H1 (cell line): ENCODE results near the gene SLC47A2. TPM values are rescaled to one million over a fixed set of nuclear protein-coding genes. Genes with fewer than 3 reads are reported as not detected.
A peak's percentile ranks its signal among the peaks of the same experiment; 100 is the strongest.

Experiments
- CTCF ChIA-PET: fragments of 300-600 bp; sonication (Branson Sonifier 250); formaldehyde crosslinking; loops from one replicate; lab custom pipeline; 2021; ENCODE audit not compliant: partially characterized antibody; lab: Charles Lee
- POLR2A ChIA-PET: fragments of 300-600 bp; sonication (Branson Sonifier 250); formaldehyde crosslinking; loops from one replicate; lab custom pipeline; 2021; ENCODE audit warnings: inconsistent platforms; ENCODE audit not compliant: partially characterized antibody; lab: Charles Lee
- DNase-seq, 2 experiments: peaks; one replicate each; pipeline versions ENCODE4 v3.0.0 to v3.0.0-alpha.2; 2010 to 2022; ENCODE audit warnings: low spot score in 2 of 2, low read depth in 1 of 2, mixed read lengths in 1 of 2
- FAIRE-seq: peaks from 2 replicates; lab custom pipeline; 2011; peaks lifted over from hg19 to GRCh38; lab: Jason Lieb, UNC
- H2AFZ ChIP-seq: 2 replicates; pipeline ENCODE4 v1.8.1; 2012; ENCODE audit warnings: low read length, inconsistent platforms
- H2AK5ac ChIP-seq: 2 replicates; pipeline ENCODE4 v1.6.1; 2013; ENCODE audit warnings: low read depth, low read length
- H2BK120ac ChIP-seq: replicated peaks from 2 replicates; pipeline ENCODE3; 2013; ENCODE audit warnings: low read depth, low read length, inconsistent platforms
- H2BK12ac ChIP-seq: 2 replicates; pipeline ENCODE4 v1.6.1; 2013; ENCODE audit warnings: low read depth, low read length
- H2BK15ac ChIP-seq: 2 replicates; pipeline ENCODE4 v1.6.1; 2013; ENCODE audit warnings: low read length
- H2BK20ac ChIP-seq: 2 replicates; pipeline ENCODE4 v1.6.1; 2013; ENCODE audit warnings: low read length
- H2BK5ac ChIP-seq: 2 replicates; pipeline ENCODE4 v1.6.1; 2013; ENCODE audit warnings: low read depth, low read length
- H3K14ac ChIP-seq: 2 replicates; pipeline ENCODE4 v1.6.1; 2013; ENCODE audit warnings: inconsistent platforms; ENCODE audit not compliant: insufficient read length
- H3K18ac ChIP-seq: 2 replicates; pipeline ENCODE4 v1.6.1; 2013; ENCODE audit warnings: low read length; ENCODE audit errors: extremely low read depth
- H3K23ac ChIP-seq: 2 replicates; pipeline ENCODE4 v1.6.1; 2013; ENCODE audit warnings: inconsistent platforms; ENCODE audit not compliant: insufficient read length
- H3K23me2 ChIP-seq: 2 replicates; pipeline ENCODE4 v1.6.1; 2013; ENCODE audit warnings: low read depth, low read length
- H3K27ac ChIP-seq: 2 replicates; pipeline ENCODE4 v1.6.1; 2011; ENCODE audit warnings: low read depth, low read length, inconsistent platforms
- H3K27me3 ChIP-seq, 4 experiments: replicated peaks in 1 of 4; 1 replicate in 1 of 4; 2 replicates in 3 of 4; pipeline versions ENCODE4 v1.6.1 to v1.8.1; 2011 to 2013; ENCODE audit warnings: low read length in 3 of 4, mild to moderate bottlenecking in 3 of 4, inconsistent platforms in 2 of 4, mixed read lengths in 2 of 4, moderate library complexity in 1 of 4; ENCODE audit not compliant: control insufficient read depth in 3 of 4, insufficient read depth in 3 of 4; ENCODE audit errors: extremely low read depth in 1 of 4
- H3K36me3 ChIP-seq, 4 experiments: 2 replicates each; pipeline versions ENCODE4 v1.6.1 to v1.8.1; 2011 to 2013; ENCODE audit warnings: mild to moderate bottlenecking in 4 of 4, low read length in 3 of 4, moderate library complexity in 2 of 4, control low read depth in 1 of 4, inconsistent platforms in 1 of 4; ENCODE audit not compliant: insufficient read depth in 4 of 4, control insufficient read depth in 2 of 4
- H3K4ac ChIP-seq: replicated peaks from 2 replicates; pipeline ENCODE3; 2013; ENCODE audit warnings: low read length, low read depth, mixed read lengths, inconsistent platforms; ENCODE audit not compliant: insufficient read length
- H3K4me1 ChIP-seq, 4 experiments: replicated peaks in 1 of 4; 1 replicate in 1 of 4; 2 replicates in 3 of 4; pipeline versions ENCODE4 v1.6.1 to v1.8.1; 2011 to 2013; ENCODE audit warnings: low read length in 3 of 4, inconsistent platforms in 2 of 4, mixed read lengths in 1 of 4; ENCODE audit not compliant: insufficient read depth in 4 of 4, control insufficient read depth in 3 of 4
- H3K4me2 ChIP-seq, 2 experiments: 2 replicates each; pipeline versions ENCODE4 v1.6.1 to v1.8.1; 2011 to 2013; ENCODE audit warnings: low read depth in 2 of 2, low read length in 2 of 2, control low read depth in 1 of 2, inconsistent platforms in 1 of 2, mild to moderate bottlenecking in 1 of 2; ENCODE audit not compliant: insufficient read depth in 1 of 2
- H3K4me3 ChIP-seq, 4 experiments: fragments of 200-600, 300-600 bp in 1 of 4; sonication (generic), shearing (Covaris generic), sonication (Bioruptor Twin) in 1 of 4; 2 replicates each; pipeline versions ENCODE4 v1.5.1 to v1.8.1; 2011 to 2016; ENCODE audit warnings: low read length in 4 of 4, low read depth in 3 of 4, control low read depth in 2 of 4, inconsistent platforms in 2 of 4, mild to moderate bottlenecking in 2 of 4, mixed read lengths in 1 of 4, moderate library complexity in 1 of 4; ENCODE audit not compliant: insufficient read depth in 2 of 4; ENCODE audit errors: extremely low read depth in 1 of 4
- H3K56ac ChIP-seq: replicated peaks from 2 replicates; pipeline ENCODE3; 2013; ENCODE audit warnings: low read depth, mild to moderate bottlenecking, mixed read lengths, low read length, inconsistent platforms; ENCODE audit not compliant: insufficient read length
- H3K79me1 ChIP-seq: 2 replicates; pipeline ENCODE4 v1.6.1; 2013; ENCODE audit warnings: low read depth, low read length, control low read depth
- H3K79me2 ChIP-seq, 2 experiments: 2 replicates each; pipeline versions ENCODE4 v1.6.1 to v1.8.1; 2012 to 2013; ENCODE audit warnings: low read length in 2 of 2, mild to moderate bottlenecking in 2 of 2, inconsistent platforms in 1 of 2; ENCODE audit not compliant: insufficient read depth in 2 of 2, control insufficient read depth in 1 of 2
- H3K9ac ChIP-seq, 4 experiments: replicated peaks in 1 of 4; 1 replicate in 1 of 4; 2 replicates in 3 of 4; pipeline versions ENCODE4 v1.6.1 to v1.8.1; 2011 to 2013; ENCODE audit warnings: low read depth in 3 of 4, low read length in 3 of 4, control low read depth in 2 of 4, mild to moderate bottlenecking in 2 of 4, moderate library complexity in 2 of 4, inconsistent platforms in 1 of 4; ENCODE audit errors: extremely low read depth in 1 of 4
- H3K9me3 ChIP-seq, 2 experiments: 2 replicates each; pipeline versions ENCODE4 v1.6.1 to v1.8.1; 2012 to 2013; ENCODE audit warnings: mild to moderate bottlenecking in 2 of 2, moderate library complexity in 2 of 2, control low read depth in 1 of 2, inconsistent platforms in 1 of 2, low read depth in 1 of 2, low read length in 1 of 2, mixed read lengths in 1 of 2; ENCODE audit not compliant: insufficient read depth in 2 of 2
- H4K20me1 ChIP-seq, 2 experiments: replicated peaks in 1 of 2; 2 replicates each; pipeline versions ENCODE3 to v1.8.1; 2011 to 2013; ENCODE audit warnings: inconsistent platforms in 2 of 2, low read length in 2 of 2, mild to moderate bottlenecking in 1 of 2; ENCODE audit not compliant: insufficient read depth in 2 of 2, control insufficient read depth in 1 of 2
- H4K5ac ChIP-seq: 2 replicates; pipeline ENCODE4 v1.6.1; 2013; ENCODE audit warnings: low read length, low read depth, mixed read lengths, inconsistent platforms; ENCODE audit not compliant: insufficient read length
- H4K8ac ChIP-seq: 2 replicates; pipeline ENCODE4 v1.8.0; 2013; ENCODE audit warnings: mild to moderate bottlenecking, moderate library complexity, low read length, inconsistent platforms; ENCODE audit not compliant: insufficient read depth; ENCODE audit errors: extremely low read depth
- H4K91ac ChIP-seq: replicated peaks from 2 replicates; pipeline ENCODE3; 2013; ENCODE audit warnings: low read length, mixed read lengths, inconsistent platforms; ENCODE audit not compliant: insufficient read length
- ASH2L ChIP-seq: fragments of 200-600, 300-600 bp; sonication (generic); IDR thresholded peaks from one replicate; pipeline ENCODE4 v1.7.1; 2017; ENCODE audit warnings: low read length
- GTF2F1 ChIP-seq: IDR thresholded peaks from 2 replicates; pipeline ENCODE4 v1.6.1; 2012; ENCODE audit warnings: low read depth, low read length, improper control_type of control experiment, borderline replicate concordance
- HDAC2 ChIP-seq, 2 experiments: fragments of 300-600 bp in 1 of 2; sonication (generic) in 1 of 2; IDR thresholded peaks; 2 replicates each; pipeline ENCODE4 v1.6.1; 2011 to 2012; ENCODE audit warnings: low read depth in 2 of 2, low read length in 2 of 2, mild to moderate bottlenecking in 2 of 2, moderate library complexity in 2 of 2, borderline replicate concordance in 1 of 2, inconsistent platforms in 1 of 2
- JUN ChIP-seq: IDR thresholded peaks from 2 replicates; pipeline ENCODE4 v1.6.1; 2011; ENCODE audit warnings: low read depth, mild to moderate bottlenecking, improper control_type of control experiment, low read length
- KDM5A ChIP-seq: fragments of 200-600 bp; IDR thresholded peaks from 2 replicates; pipeline ENCODE4 v1.7.1; 2012; ENCODE audit warnings: mild to moderate bottlenecking, low read length, inconsistent platforms, mixed read lengths
- NRF1 ChIP-seq: IDR thresholded peaks from 2 replicates; pipeline ENCODE4 v1.6.1; 2011; ENCODE audit warnings: mild to moderate bottlenecking, low read depth, low read length, improper control_type of control experiment
- POU5F1 ChIP-seq: IDR thresholded peaks from 2 replicates; pipeline ENCODE4 v1.6.1; 2011; ENCODE audit warnings: low read depth, mild to moderate bottlenecking, low read length, moderate library complexity
- RNF2 ChIP-seq: fragments of 200-900, 300-1000 bp; sonication (generic); IDR thresholded peaks from 2 replicates; pipeline ENCODE4 v1.7.1; 2016; ENCODE audit warnings: borderline replicate concordance, low read depth, mild to moderate bottlenecking, antibody characterized with exemption, low read length; ENCODE audit not compliant: poor library complexity, severe bottlenecking; ENCODE audit errors: missing control alignments
- SIN3A ChIP-seq, 2 experiments: IDR thresholded peaks in 1 of 2; conservative IDR thresholded peaks in 1 of 2; 2 replicates each; pipeline ENCODE4 v1.6.1; 2011 to 2012; ENCODE audit warnings: low read length in 2 of 2, improper control_type of control experiment in 1 of 2, low read depth in 1 of 2, mild to moderate bottlenecking in 1 of 2
- SP4 ChIP-seq: IDR thresholded peaks from 2 replicates; pipeline ENCODE4 v1.6.1; 2012; ENCODE audit warnings: low read length, inconsistent platforms
- ZNF274 ChIP-seq: IDR thresholded peaks from 2 replicates; pipeline ENCODE4 v1.7.0; 2012; ENCODE audit warnings: low read length, borderline replicate concordance; ENCODE audit errors: extremely low read depth
- WGBS, 2 experiments: shearing (Covaris generic) in 1 of 2; methylation state at CpG; one replicate each; pipeline versions ENCODE4 v1.1.6 to v1.1.7; 2013 to 2015; ENCODE audit warnings: low lambda C conversion rate in 2 of 2, mixed read lengths in 2 of 2, inconsistent platforms in 1 of 2, low coverage in 1 of 2, missing lambda C conversion rate in 1 of 2; ENCODE audit not compliant: insufficient replicate concordance in 2 of 2, insufficient coverage in 1 of 2, insufficient read length in 1 of 2; ENCODE audit errors: extremely low coverage in 1 of 2, missing lambda C conversion rate in 1 of 2; 5-methylcytosine and 5-hydroxymethylcytosine counted together
- polyA plus RNA-seq, 7 experiments: library from polyadenylated mRNA; depleted of rRNA in 3 of 7; stranded (reverse) in 5 of 7; unstranded in 2 of 7; fragments of >200 nt in 5 of 7; fragments of 200-250 nt in 2 of 7; gene quantifications; 1 replicate in 5 of 7; 2 replicates in 1 of 7; 4 replicates in 1 of 7; pipeline versions ENCODE4 v1.2.1 to v1.2.3, GENCODE V29; 2011 to 2013; ENCODE audit warnings: missing spikeins in 2 of 7, mixed read lengths in 2 of 7
- total RNA-seq: library from RNA; stranded (reverse); fragmentation: NEBNext Ultra II Directional; extraction: Animal tissue kit (Norgen Biotek cat#: 25700); gene quantifications from 2 replicates; pipeline ENCODE4 v1.2.1, GENCODE V29; 2021
- TF ChIP-seq, protein P1 (sequence below): IDR thresholded peaks from 2 replicates; pipeline ENCODE4 v1.6.1; 2012; ENCODE audit warnings: inconsistent platforms

Gene SLC47A2
- total and polyA plus RNA-seq, 2 of the 8 experiments (the other 6 are each of a cell fraction or from before 2014, with no cell fraction given) = not detected

DNA sequence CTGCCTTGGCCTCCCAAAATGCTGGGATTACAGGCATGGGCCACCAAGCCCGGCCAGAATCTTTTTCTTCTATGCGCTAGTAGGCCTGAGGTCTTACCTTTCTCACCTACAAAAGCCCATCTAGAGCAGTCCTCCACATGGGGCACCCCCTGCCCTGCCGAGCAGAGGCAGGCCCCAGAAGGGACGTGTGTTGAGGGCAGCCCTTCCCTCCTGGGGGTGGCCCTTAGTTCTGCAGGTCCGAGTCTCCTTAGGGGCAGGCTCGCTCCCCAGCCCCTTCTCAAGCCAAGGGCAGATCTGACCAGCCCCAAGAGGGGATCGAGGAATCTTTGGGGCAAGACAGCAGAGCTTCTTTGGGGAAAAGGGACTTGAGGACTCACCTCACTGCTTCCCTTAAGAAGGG is 49.6 kb upstream of the SLC47A2 start:
- FAIRE-seq = no peak
- no peak for TF ChIP-seq RNF2
- TF ChIP-seq SP4 = no peak
- TF ChIP-seq HDAC2 (IDR thresholded peaks at IDR 0.05; ENCODE audit: borderline replicate concordance in 1 of 2, low read depth in 2 of 2, low read length in 2 of 2) = no peak
- TF ChIP-seq, protein P1, sequence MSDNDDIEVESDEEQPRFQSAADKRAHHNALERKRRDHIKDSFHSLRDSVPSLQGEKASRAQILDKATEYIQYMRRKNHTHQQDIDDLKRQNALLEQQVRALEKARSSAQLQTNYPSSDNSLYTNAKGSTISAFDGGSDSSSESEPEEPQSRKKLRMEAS = no peak
- TF ChIP-seq GTF2F1 = no peak
- TF ChIP-seq ASH2L = no peak
- no peak for TF ChIP-seq NRF1
- TF ChIP-seq POU5F1 = no peak
- no peak for TF ChIP-seq JUN
- TF ChIP-seq SIN3A (conservative IDR thresholded peaks at IDR 0.05 in 1 of 2, IDR thresholded peaks at IDR 0.05 in 1 of 2; ENCODE audit: low read depth in 1 of 2, low read length in 2 of 2) = no peak
- TF ChIP-seq ZNF274 = no peak
- TF ChIP-seq KDM5A = no peak

More for the DNA sequence above, 49.6 kb upstream of the SLC47A2 start:
- no peaks in the 10 kb centered on the region for H3K23me2 ChIP-seq
- H3K4ac ChIP-seq = no peak overlapping the region
- no peak overlapping the region for H2BK20ac ChIP-seq
- H4K91ac ChIP-seq = no peak overlapping the region
- no peak overlapping the region for H2BK120ac ChIP-seq
- H2BK12ac ChIP-seq = no peak overlapping the region
- WGBS, 2 experiments = 89% methylated on average over 7 of the region's 7 CpGs; no CpG with 5 or more reads in 1 of the 2 experiments
- no peaks in the 10 kb centered on the region for H3K79me1 ChIP-seq
- H3K4me1 ChIP-seq = peaks cover 0 to 5% (median 0%) of the 10 kb centered on the region in 4 experiments; a peak in 2 of 7 replicates
- no peak overlapping the region for H3K4me3 ChIP-seq
- H3K4me2 ChIP-seq = no peak overlapping the region
- H2AFZ ChIP-seq = peak overlapping the region; percentile 89
- H3K79me2 ChIP-seq = no peaks in the 10 kb centered on the region
- H2BK15ac ChIP-seq = 0 out of 2 replicates have a peak overlapping the region, but pooled peaks have one; percentile 61
- H4K8ac ChIP-seq = peak overlapping the region; percentile 17
- no peak overlapping the region for H3K27ac ChIP-seq
- H4K20me1 ChIP-seq = no peaks in the 10 kb centered on the region
- no peak overlapping the region for H3K14ac ChIP-seq
- no peaks in the 10 kb centered on the region for H3K27me3 ChIP-seq
- H2AK5ac ChIP-seq = no peak overlapping the region
- peak in 1 of 2 experiments; percentile 58 for DNase-seq
- CTCF ChIA-PET = interaction anchor here (0.6 to 8.7 kb wide), 47 partner anchors 10 to 442 kb away, joined by 3 to 52 read pairs (median 4); partner anchors contain the start of genes ALDH3A1, RNF112 and SLC47A1
- H3K18ac ChIP-seq = no peak overlapping the region
- no peak overlapping the region for H4K5ac ChIP-seq
- H3K56ac ChIP-seq = no peak overlapping the region
- no peak overlapping the region for H3K9ac ChIP-seq
- no peaks in the 10 kb centered on the region for H3K36me3 ChIP-seq
- H3K9me3 ChIP-seq = no peaks in the 10 kb centered on the region
- H2BK5ac ChIP-seq = no peak overlapping the region
- POLR2A ChIA-PET = interaction anchor here (0.7 kb wide), 1 partner anchor 13 kb away, joined by 3 read pairs; no protein-coding TSS in a partner anchor
- no peak overlapping the region for H3K23ac ChIP-seq
